ENCODE results near the gene RTL10. TPM values are rescaled to one million over a fixed set of nuclear protein-coding genes. Genes with fewer than 3 reads are reported as not detected.

The RTL10 gene
- total RNA-seq, 1 experiment from 2014 or later, result 24.4 TPM

DNA sequence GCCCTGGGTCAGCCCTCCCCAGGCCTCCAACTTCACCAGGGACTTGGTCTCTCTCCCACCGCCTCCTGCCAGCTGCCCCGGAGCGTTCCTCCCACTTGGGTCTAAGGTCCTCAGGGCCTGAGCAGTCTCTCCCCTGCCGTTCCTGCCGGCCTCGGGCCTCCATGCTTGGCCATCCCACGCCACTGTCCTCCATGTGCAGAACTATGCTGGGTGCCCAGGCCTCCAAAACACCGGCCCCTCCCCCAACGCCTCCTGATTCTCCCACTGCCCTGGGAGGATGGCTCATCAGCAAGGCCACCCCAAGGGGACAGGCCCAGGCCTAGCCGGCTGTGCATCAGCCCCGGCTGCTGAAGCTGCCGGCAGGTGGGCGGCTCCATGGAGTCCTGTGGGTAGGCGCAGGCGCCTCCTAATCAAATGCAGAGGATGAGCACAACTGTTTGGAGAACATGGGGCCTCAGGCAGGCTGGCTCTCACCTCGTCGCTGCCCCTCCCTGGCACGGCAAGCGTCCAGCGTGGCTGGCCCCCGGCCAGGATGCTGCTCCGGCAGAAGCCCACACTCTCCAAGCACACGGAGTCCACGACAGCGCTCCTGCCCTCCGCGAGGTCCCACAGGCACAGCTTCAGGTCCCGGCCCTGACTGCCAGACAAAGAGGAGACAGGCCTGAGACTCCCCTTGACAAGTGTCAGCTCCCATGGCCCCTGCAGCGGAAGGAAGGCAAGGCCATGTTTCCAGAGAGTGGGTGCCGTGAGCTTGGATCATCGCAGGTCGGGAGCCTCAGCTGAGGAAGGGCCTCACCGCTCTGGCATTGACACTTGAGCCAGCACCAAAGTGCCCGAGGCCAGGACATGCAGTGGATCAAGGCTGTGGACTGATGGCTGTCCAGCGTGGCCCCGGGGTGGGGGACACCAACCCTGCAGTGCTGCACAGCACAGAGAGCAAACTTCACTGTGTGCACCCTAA is 42.6 kb downstream of the RTL10 start:
- Histone ChIP-seq H3K4ac (ENCODE audit: low read depth, low read length) (no peak overlapping the region), H3K56ac (ENCODE audit: insufficient read length, low read depth, low read length) (no peak overlapping the region), H4K91ac (ENCODE audit: insufficient read length, low read depth, low read length) (no peak overlapping the region), H2BK15ac (ENCODE audit: low read depth, low read length) (no peak overlapping the region), H2AFZ (ENCODE audit: low read length) (no peak overlapping the region), H2AK5ac (ENCODE audit: insufficient read length, low read length) (no peak overlapping the region), H3K4me1 (ENCODE audit: insufficient read depth, low read length) (no peaks in the 10 kb centered on the region), H4K5ac (ENCODE audit: insufficient read length, low read depth, low read length) (no peak overlapping the region), H3K9ac (ENCODE audit: extremely low read depth, insufficient read length, low read length) (no peak overlapping the region), H2BK12ac (ENCODE audit: insufficient read length, low read depth, low read length) (no peak overlapping the region), H3K23ac (ENCODE audit: insufficient read length, low read depth, low read length) (no peak overlapping the region), H2BK5ac (ENCODE audit: insufficient read length, low read length) (no peak overlapping the region), H3K23me2 (ENCODE audit: insufficient read length, low read depth, low read length, poor library complexity, severe bottlenecking) (no peaks in the 10 kb centered on the region), H4K20me1 (ENCODE audit: control insufficient read depth, insufficient read depth, insufficient read length) (no peaks in the 10 kb centered on the region), H3K14ac (ENCODE audit: insufficient read depth, low read length) (no peak overlapping the region), H4K8ac (replicated peaks; ENCODE audit: insufficient read length, low read depth, low read length) (no peak overlapping the region), H3T11ph (ENCODE audit: low read length) (no peak overlapping the region), H3K27me3 (ENCODE audit: insufficient read depth, low read length) (no peaks in the 10 kb centered on the region), H3K18ac (ENCODE audit: insufficient read length, low read depth, low read length) (no peak overlapping the region), H3K79me1 (ENCODE audit: insufficient read depth, low read depth, low read length, poor library complexity, severe bottlenecking) (no peaks in the 10 kb centered on the region), H3K9me3 (ENCODE audit: control insufficient read depth, low read depth, low read length) (no peaks in the 10 kb centered on the region), H3K79me2 (ENCODE audit: insufficient read depth, low read length) (no peaks in the 10 kb centered on the region), H2BK120ac (ENCODE audit: low read depth, low read length, poor library complexity, severe bottlenecking) (no peak overlapping the region), H3K27ac (ENCODE audit: insufficient read length, low read depth, low read length) (no peak overlapping the region), H2BK20ac (ENCODE audit: low read depth, low read length, poor library complexity, severe bottlenecking) (no peak overlapping the region), H3K4me2 (ENCODE audit: insufficient read depth, insufficient read length, low read length) (no peak overlapping the region)
- Mint-ChIP-seq H3K4me1 (peaks cover 0 to 7% of the 10 kb centered on the region in 2 experiments; a peak in 1 of 4 replicates), H3K4me3 (no peak overlapping the region), H3K9me3 (no peaks in the 10 kb centered on the region), H3K27me3 (ENCODE audit: low read depth) (no peaks in the 10 kb centered on the region), H3K27ac (0 out of 7 replicates have a peak overlapping the region, but pooled peaks of 1 of the 3 experiments have one; percentile 34), H3K36me3 (ENCODE audit: insufficient read depth in 1 of 3, low read depth in 3 of 3) (peaks cover 0 to 13% (median 0%) of the 10 kb centered on the region in 3 experiments; a peak in 2 of 7 replicates)
- DNase-seq, result no peak
- WGBS (ENCODE audit: extremely low coverage, insufficient read length, low lambda C conversion rate), result no CpG with 5 or more reads among the region's 36 CpGs
- no peak for TF ChIP-seq CTCF (conservative IDR thresholded peaks at IDR 0.05)

All from H9 (cell line).